Measurements from ENCODE around the gene MAEA.

Gene MAEA

DNA sequence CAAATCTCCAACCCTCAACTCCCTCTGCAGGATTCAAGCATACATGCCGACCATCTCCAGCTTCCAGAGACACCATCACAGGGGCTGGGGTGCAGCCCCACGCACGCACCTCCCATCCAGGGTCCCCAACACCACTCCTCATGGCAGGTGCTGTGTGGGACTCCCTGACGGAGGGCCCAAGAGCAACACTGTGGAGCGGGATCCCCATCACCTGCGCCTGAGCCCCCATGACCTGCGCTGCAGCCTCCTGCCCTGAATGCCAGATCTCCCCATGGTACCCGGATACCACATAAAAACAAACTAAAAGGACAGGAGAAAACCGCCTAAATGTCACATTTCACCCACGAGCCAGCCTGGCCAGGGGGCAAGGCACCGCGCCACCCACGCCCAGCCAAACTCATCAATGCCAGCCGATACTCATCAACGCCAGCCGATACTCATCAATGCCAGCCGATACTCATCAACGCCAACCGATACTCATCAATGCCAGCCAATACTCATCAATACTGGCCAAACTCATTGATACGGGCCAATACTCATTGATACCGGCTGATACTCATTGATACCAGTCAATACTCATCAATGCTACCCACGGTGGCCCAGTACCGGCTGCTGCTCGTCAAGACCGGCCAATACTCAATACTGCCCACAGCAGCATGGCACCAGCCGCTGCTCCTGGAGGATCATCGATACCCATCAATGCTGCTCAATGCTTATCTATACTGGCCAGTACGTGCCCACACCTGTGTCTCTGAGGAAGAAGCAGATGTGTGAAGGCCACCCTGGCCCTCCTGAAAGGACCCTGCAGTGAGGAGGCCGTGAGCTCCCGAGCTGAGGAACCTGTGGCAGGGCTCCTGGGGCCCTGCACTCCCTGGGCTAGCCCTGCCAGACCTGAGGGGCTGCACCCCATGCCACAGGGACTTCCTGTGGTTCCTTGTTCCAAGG lies 46.9 kb upstream of the MAEA start:
- H3K4me3 ChIP-seq (ENCODE audit: low read depth, low read length), result no peak overlapping the region
- TF ChIP-seq POLR2A (IDR thresholded peaks at IDR 0.05; ENCODE audit: extremely low read depth, insufficient read length) (no peak), MAX (IDR thresholded peaks at IDR 0.05; ENCODE audit: low read depth, low read length) (no peak), MYC (IDR thresholded peaks at IDR 0.05; ENCODE audit: low read depth, low read length) (no peak), CTCF (IDR thresholded peaks at IDR 0.05; ENCODE audit: low read depth, low read length) (no peak)
- no peak for DNase-seq (ENCODE audit: low read depth)

GRCh38 chr4:1243451-1244080 lies 46.1 kb upstream of the MAEA start:
- TF ChIP-seq MYC (IDR thresholded peaks at IDR 0.05; ENCODE audit: low read depth, low read length) (peak; percentile 72), CTCF (IDR thresholded peaks at IDR 0.05; ENCODE audit: low read depth, low read length) (no peak), POLR2A (IDR thresholded peaks at IDR 0.05; ENCODE audit: extremely low read depth, insufficient read length) (no peak), MAX (IDR thresholded peaks at IDR 0.05; ENCODE audit: low read depth, low read length) (peak; percentile 79)
- DNase-seq (ENCODE audit: low read depth), result peak; percentile 67
- no peak overlapping the region for H3K4me3 ChIP-seq (ENCODE audit: low read depth, low read length)

- TF ChIP-seq MAX (IDR thresholded peaks at IDR 0.05; ENCODE audit: low read depth, low read length), result no peak
- no peak for TF ChIP-seq POLR2A (IDR thresholded peaks at IDR 0.05; ENCODE audit: extremely low read depth, insufficient read length)
- no peak for TF ChIP-seq CTCF (IDR thresholded peaks at IDR 0.05; ENCODE audit: low read depth, low read length)
- TF ChIP-seq MYC (IDR thresholded peaks at IDR 0.05; ENCODE audit: low read depth, low read length), result no peak
- no peak for DNase-seq (ENCODE audit: low read depth)
- H3K4me3 ChIP-seq (ENCODE audit: low read depth, low read length), result no peak overlapping the region
Measured at GRCh38 chr4:1244081-1244977, 45.4 kb upstream of the MAEA start.

GRCh38 chr4:1244978-1245471 lies 44.7 kb upstream of the MAEA start:
- peak; percentile 4 for DNase-seq (ENCODE audit: low read depth)
- no peak for TF ChIP-seq MYC (IDR thresholded peaks at IDR 0.05; ENCODE audit: low read depth, low read length)
- TF ChIP-seq POLR2A (IDR thresholded peaks at IDR 0.05; ENCODE audit: extremely low read depth, insufficient read length), result no peak
- no peak for TF ChIP-seq MAX (IDR thresholded peaks at IDR 0.05; ENCODE audit: low read depth, low read length)
- TF ChIP-seq CTCF (IDR thresholded peaks at IDR 0.05; ENCODE audit: low read depth, low read length), result no peak

GRCh38 chr4:1245481-1246051 lies 44.1 kb upstream of the MAEA start:
- no peak overlapping the region for H3K4me3 ChIP-seq (ENCODE audit: low read depth, low read length)
- TF ChIP-seq MYC (IDR thresholded peaks at IDR 0.05; ENCODE audit: low read depth, low read length) (no peak), CTCF (IDR thresholded peaks at IDR 0.05; ENCODE audit: low read depth, low read length) (no peak), POLR2A (IDR thresholded peaks at IDR 0.05; ENCODE audit: extremely low read depth, insufficient read length) (no peak), MAX (IDR thresholded peaks at IDR 0.05; ENCODE audit: low read depth, low read length) (no peak)
- peak; percentile 13 for DNase-seq (ENCODE audit: low read depth)

More at GRCh38 chr4:1244978-1245471, 44.7 kb upstream of the MAEA start:
- no peak overlapping the region for H3K4me3 ChIP-seq (ENCODE audit: low read depth, low read length)

All from NB4 (cell line).